HS-27A (cell line): ENCODE measurements around the gene MAPK13.
A peak's percentile ranks its signal among the peaks of the same experiment; 100 is the strongest.
"Not testable (repeated sequence)": the region's sequence is repeated elsewhere in the genome, so short reads cannot be mapped to it uniquely, and the experiment has no call there.

Source experiments
- DNase-seq: peaks from one replicate; pipeline ENCODE4 v3.0.0-alpha.2; 2012; ENCODE audit warnings: low read depth, missing footprints

MAPK13 gene

DNA sequence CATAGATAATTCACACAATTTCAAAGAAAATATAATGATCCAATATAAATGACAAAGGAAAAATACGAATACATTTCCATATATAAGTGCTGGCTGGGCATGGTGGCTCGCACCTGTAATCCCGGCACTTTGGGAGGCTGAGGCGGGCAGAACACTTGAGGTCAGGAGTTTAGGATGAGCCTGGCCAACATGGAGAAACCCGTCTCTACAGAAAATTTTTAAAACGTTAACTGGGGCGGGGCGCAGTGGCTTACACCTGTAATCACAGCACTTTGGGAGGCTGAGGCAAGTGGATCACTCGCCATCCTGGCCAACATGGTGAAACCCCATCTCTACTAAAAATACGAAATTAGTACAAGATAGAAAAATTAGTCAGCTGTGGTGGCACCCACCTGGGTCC, 14.9 kb upstream of the MAPK13 start:
- DNase-seq = no peak

DNA sequence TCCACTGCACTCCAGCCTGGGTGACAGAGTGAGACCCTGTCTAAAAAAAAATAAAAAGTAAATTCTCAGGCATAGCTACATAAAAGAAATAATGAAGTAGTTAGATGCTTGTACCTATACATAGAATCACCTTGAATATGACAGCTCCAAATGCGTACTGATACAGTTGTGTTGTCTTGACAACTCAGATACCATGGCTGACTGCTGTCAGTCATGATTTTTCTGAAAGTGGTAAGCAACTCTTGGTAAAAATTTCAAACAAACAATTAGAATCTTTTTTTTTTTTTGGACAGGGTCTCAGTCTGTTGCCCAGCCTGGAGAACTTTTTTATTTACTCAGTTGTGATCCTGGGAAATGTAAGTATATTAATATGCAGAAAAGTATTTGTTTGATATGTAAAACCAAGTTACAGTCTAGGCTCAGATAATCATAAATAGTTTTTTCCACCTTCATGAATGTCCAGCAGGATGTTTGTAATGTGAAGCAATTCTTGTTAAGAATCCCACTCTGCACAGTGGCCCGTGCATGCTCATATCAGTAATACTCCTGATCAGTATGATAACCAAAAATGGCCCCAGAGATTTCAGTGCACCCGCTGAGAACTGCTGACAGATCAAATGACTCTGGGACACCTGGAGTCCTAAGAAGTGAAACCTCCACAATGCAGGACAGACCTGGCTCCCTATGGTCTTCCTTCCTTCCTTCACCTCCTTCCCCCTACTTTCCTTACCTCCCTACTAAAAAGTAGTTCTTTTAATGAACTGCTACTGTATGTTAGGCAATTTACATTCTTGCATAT, 14.0 kb upstream of the MAPK13 start:
- no peak for DNase-seq

- DNase-seq = no peak
Observed at GRCh38 chr6:36116943-36117342, 13.4 kb upstream of the MAPK13 start.

- no peak for DNase-seq
Observed at GRCh38 chr6:36117658-36118549, 12.4 kb upstream of the MAPK13 start.

DNA sequence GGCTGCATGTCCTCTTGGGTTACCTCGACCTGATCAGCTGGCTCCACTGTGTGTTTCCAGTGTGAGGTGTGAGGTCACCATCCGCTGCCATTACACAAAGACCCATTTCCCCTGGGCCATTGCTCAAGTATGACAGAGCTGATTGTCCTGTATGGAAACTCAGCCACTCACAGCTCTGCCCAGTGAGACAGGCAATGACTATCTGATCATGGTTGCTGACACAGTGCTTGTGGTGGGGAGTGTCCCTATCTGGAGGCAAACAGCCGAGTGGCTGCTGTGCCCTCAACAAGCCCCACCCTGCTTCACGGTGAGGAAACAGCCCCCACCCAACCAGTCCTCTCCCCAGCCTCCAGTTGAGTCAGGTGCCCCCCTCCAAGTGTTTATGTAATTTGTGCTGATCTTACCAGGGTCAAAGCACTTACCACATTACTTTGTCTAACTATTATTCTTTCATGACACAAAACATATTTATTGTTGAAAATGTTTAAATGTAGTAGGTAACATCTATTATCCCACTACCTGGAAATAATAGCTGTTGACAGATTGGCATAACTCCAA, 11.7 kb upstream of the MAPK13 start:
- no peak for DNase-seq

DNA sequence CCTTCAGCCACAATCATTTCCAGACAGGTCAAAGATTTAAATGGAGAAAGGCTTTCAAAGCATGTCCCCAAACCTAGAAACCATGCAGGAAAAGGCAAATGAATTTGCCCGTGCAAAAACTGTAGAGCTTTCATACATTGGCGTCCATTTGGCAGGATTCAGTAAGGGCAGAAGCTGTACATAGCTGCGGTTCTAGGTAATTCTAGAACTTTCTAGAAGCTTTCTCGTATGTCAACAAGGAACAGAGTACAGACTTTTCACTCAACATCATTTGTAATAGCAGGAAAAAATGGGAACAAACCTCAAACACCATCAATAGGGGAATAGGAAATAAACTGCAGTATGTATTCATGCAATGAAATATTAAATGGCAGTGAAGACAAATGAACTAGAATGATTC, 11.1 kb upstream of the MAPK13 start:
- DNase-seq = no peak

GRCh38 chr6:36120018-36120417, 10.3 kb upstream of the MAPK13 start:
- DNase-seq = no peak

DNA sequence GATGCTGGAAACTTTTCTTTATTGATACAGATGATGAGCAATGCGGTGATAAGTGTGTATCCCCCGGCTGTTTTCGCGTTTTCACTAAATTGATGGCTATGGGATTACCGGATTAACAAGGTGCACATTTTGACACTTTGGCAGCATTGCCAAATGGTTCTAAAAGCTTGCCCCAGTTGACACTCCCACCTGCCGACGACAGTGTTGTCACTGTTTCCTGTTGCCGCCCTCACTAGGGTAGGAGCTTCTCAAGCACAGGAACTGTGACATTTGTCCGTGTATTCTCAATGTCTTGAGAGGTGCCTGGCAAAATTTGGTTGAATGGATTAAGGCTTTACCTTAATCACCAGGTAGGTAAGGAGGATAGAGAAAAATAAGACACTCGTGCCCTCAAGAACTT, 9.8 kb upstream of the MAPK13 start:
- no peak for DNase-seq

- no peak for DNase-seq
Observed at GRCh38 chr6:36120979-36121786, 9.1 kb upstream of the MAPK13 start.

DNA sequence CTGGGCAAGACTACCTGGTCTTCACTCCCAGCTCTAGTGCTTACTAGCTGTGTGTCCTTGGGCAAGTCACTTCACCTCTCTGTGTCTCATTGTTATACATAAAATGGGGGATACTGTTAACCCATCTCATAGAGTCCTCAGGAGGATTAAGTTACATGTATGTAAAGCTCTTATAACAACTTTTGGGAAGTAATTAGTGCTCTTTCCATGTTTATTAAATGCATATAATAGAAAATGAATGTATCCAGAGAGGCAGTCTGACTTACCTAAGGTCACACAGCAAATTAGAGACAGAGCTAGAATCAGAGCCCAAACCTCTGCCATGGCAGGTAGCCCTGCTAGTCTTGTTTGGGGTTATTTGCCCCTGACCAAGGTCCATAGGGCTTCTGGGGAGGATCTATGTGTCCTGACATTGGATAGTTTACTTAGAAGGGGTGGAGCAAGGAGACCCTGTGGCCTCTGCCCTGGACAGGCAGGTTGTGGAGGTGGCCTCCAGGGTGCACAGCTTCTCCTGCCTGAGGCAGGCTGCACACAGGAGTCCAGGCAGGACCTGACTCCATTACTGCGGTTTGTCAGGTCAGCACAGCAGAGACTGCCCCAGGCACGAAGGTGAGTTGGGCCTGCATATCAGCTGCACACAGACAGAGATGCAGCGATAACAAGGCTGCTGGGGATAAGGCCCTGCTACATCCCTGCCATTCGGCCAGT, 8.4 kb upstream of the MAPK13 start:
- DNase-seq = no peak

DNA sequence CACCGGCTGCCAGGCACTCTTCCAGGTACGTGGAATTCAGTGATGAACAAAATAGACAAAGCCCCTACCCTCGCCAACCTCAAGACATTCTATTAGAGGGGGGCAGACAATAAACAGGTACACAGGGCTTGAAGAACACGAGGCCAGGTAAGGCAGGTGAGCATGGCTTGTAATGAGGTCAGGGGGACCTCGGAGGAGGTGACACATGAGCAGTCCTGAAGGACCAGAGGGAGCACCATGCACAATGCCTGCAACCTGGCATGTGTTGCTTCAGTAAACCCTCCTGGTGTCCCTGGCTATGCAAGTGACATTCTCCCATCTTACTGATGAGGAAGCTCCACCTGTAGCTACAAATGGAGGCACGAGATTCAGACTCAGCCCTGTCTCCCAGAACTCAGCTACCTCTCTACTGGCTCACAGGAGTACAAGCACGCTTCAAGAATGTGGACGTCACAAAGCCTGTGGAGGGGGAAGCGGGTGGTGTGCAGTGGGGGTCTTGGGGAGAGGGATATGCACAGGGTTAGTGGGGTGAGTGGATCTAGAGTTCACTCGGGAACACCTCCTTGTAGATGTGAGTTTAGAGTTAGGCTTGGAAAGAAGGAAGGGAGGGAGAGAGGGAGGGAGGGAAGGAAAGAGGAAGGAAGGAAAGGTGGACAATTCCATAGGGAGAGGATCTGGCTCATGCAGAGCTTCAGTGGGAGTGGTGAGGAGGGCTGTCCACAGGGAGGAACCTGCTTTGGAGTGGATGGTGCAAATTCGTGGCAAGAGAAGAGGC, 7.6 kb upstream of the MAPK13 start:
- DNase-seq = no peak

GRCh38 chr6:36123270-36124139, 6.8 kb upstream of the MAPK13 start:
- DNase-seq = peak; percentile 57

- not testable (repeated sequence) for DNase-seq
Observed at GRCh38 chr6:36124346-36124745, 6.0 kb upstream of the MAPK13 start.

GRCh38 chr6:36124881-36125280, 5.4 kb upstream of the MAPK13 start:
- no peak for DNase-seq

DNA sequence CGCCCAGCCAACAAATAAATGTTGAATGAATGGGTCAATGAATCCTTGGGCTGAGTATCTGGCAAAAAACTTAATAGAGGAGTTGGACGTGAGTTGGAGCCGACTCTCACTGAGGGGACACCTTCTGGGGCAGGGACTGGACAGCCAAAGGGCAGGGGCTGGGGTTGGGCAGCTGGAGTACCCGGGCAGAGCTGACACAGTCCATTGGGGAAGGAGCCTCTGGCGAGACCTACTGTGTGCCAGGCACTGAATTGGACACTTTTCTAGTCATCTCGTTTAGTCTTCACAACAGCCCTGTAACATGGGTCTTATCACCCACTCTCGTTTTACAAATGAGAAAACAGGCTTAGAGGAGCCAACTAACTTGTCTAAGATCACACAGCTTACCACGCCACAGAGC, 4.7 kb upstream of the MAPK13 start:
- no peak for DNase-seq

GRCh38 chr6:36126121-36126520, 4.2 kb upstream of the MAPK13 start:
- no peak for DNase-seq

GRCh38 chr6:36126553-36127458, 3.5 kb upstream of the MAPK13 start:
- DNase-seq = no peak

DNA sequence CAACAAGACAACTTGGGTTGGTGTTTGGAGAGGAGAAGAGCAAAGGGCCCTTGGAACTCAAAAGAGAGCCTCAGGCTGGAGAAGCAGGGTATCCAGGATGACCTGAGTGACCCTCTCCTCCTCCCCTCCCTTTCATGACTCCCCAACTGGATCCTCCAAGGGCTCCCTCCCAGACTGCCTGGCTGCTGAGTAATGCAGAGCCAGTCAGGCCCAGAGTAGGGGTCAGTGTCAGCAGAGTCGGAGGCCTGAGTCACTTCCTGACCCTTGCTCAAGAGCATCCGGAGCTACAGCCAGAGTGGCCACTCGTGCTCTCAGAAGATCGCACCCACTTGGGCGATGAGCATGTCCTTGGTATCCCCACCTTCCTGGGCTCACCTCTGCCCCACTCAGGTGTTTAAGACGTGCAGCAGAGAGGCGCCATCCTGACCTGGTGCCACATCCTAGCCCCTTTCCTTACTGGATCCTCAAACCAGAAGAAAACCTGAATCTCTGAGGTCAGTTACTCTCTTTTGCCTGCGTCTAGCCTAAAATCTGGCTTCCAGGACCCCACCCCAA, 2.8 kb upstream of the MAPK13 start:
- DNase-seq = peak; percentile 77
